Stromal cell of bone marrow (primary cell): ENCODE results near the gene SLC44A3.
A peak's percentile ranks its signal among the peaks of the same experiment; 100 is the strongest.

Experiments
- DNase-seq: peaks from one replicate; pipeline ENCODE4 v3.0.0-alpha.2; 2012; ENCODE audit warnings: low read depth

SLC44A3 gene

GRCh38 chr1:94912263-94913184 lies 92.4 kb downstream of the SLC44A3 start:
- DNase-seq, result no peak

GRCh38 chr1:94917251-94917650 lies 97.1 kb downstream of the SLC44A3 start:
- DNase-seq, result no peak

- DNase-seq, result no peak
Observed at GRCh38 chr1:94919241-94920030, 99.3 kb downstream of the SLC44A3 start.

GRCh38 chr1:94920061-94920460 lies 99.9 kb downstream of the SLC44A3 start:
- DNase-seq, result no peak

- no peak for DNase-seq
Observed at GRCh38 chr1:94921977-94922376, 101.8 kb downstream of the SLC44A3 start.

- no peak for DNase-seq
Observed at GRCh38 chr1:94922761-94923331, 102.7 kb downstream of the SLC44A3 start.

- no peak for DNase-seq
Observed at GRCh38 chr1:94925004-94925403, 104.8 kb downstream of the SLC44A3 start.

GRCh38 chr1:94925561-94926125 lies 105.5 kb downstream of the SLC44A3 start:
- peak; percentile 67 for DNase-seq

GRCh38 chr1:94926126-94926914 lies 106.2 kb downstream of the SLC44A3 start:
- no peak for DNase-seq

- DNase-seq, result peak; percentile 89
Observed at GRCh38 chr1:94926915-94927404, 106.8 kb downstream of the SLC44A3 start, which contains the start of gene CNN3. Gene CNN3 (minus strand): TSS chr1:94927110. CDS start chr1:94926894, 216 bp downstream.

- DNase-seq, result no peak
Observed at GRCh38 chr1:94927405-94928175, 107.4 kb downstream of the SLC44A3 start.

- DNase-seq, result no peak
Observed at GRCh38 chr1:94928293-94928939, 108.3 kb downstream of the SLC44A3 start.

- no peak for DNase-seq
Observed at GRCh38 chr1:94929351-94930217, 109.4 kb downstream of the SLC44A3 start.

- no peak for DNase-seq
Observed at GRCh38 chr1:94931254-94931841, 111.2 kb downstream of the SLC44A3 start.

GRCh38 chr1:94934551-94934950 lies 114.4 kb downstream of the SLC44A3 start:
- DNase-seq, result no peak

GRCh38 chr1:94935034-94935433 lies 114.9 kb downstream of the SLC44A3 start:
- DNase-seq, result no peak

GRCh38 chr1:94935476-94935875 lies 115.3 kb downstream of the SLC44A3 start:
- DNase-seq, result no peak

- DNase-seq, result no peak
Observed at GRCh38 chr1:94936861-94937620, 116.9 kb downstream of the SLC44A3 start.
